Activated T-helper 1 cell treated with Interleukin-2 at 50 U/mL for 16 hours (primary cell): ENCODE data around the gene LRPPRC.
"Not testable (repeated sequence)": the region's sequence is repeated elsewhere in the genome, so short reads cannot be mapped to it uniquely, and the experiment has no call there.

Experiments used
- DNase-seq: peaks from one replicate; pipeline ENCODE4 v3.0.0-alpha.2; 2020; ENCODE audit warnings: low read depth

The LRPPRC gene

DNA sequence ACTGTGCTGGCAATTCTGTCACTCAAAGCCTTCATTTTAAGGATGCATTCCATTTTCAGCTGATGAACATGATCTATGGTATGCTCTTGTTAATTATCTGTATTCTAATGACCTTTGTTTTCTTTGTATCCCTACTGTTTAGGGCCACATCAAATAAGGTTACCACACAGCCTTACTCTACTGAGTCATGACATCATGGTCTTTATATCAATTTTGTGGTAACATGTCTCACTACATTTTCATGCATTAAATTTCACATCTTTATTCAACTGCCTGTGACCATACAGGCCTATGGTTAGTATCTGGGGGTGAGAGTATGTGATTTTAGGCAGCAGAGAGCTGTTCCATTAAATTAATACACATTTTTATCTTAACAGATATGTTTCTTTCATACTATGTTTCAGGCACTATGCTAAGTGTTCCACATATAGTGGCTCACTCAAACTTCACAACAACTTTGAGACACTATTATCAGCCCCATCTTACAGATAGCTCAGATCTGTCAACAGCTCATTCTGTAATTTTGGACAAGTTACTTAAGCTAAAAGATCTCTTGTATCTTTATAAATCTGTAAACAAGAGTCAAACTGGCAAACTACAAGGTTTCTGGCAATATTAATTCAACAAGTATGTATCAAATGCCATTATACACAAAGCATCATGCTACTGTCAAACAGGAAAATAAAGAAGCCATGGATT lies 18.0 kb downstream of the LRPPRC start:
- no peak for DNase-seq

DNA sequence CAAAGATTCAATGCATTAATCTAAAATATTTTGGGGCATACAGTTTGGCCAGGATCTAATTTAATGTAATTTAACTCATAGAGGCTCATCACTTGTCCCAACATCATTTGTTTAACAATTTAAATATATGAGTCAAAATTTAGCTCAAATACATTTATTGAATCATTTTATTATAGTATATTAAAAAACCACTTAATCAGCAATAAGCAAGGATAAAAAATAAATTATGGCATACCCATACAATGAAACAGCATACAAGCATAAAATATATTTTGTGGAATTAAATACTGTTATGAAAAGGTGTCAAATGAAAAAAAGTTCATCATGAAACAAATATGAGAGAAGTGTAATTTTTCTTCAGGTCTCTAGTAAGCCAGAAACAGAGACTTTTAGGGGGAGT lies 34.9 kb downstream of the LRPPRC start:
- no peak for DNase-seq

DNA sequence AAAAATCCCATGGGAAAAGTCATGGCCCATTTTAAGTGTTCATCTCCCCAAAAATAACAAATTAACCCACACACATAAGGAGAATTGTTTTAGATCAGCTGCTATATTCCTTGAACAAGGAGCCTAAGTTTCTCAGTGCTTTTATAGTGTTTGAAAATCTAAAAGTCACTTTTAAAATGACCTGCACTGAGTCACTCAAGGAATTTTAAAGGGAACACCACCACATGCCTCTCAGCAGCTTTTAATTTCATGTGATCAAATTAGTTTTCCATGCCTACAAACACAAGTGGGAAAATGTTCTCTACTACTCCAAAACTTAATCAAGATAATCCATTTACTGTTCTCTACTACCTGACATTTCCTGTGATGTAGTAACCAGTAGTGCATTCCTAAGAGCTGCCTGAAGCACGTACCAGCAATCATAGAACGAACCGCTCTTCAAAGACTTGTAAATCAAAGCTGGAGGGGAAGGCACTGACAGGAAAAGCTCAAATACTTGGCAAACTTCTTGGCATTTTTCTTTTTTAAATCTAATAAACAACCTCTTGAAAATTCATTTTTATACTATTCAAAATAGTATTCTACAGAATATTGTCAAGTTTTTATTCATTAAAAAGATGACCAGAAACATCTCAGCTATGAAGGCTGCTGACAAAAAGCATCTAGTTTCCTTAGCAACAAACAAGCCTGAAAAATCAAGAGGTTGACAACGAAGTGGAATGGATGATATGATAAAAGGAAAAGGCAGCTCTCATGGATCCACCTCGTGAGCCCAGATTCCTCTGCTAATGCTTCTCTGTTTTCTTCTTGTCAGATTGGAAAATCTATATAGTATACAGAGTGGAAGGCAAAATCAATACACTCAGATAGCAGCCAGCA lies 37.2 kb downstream of the LRPPRC start:
- no peak for DNase-seq

DNA sequence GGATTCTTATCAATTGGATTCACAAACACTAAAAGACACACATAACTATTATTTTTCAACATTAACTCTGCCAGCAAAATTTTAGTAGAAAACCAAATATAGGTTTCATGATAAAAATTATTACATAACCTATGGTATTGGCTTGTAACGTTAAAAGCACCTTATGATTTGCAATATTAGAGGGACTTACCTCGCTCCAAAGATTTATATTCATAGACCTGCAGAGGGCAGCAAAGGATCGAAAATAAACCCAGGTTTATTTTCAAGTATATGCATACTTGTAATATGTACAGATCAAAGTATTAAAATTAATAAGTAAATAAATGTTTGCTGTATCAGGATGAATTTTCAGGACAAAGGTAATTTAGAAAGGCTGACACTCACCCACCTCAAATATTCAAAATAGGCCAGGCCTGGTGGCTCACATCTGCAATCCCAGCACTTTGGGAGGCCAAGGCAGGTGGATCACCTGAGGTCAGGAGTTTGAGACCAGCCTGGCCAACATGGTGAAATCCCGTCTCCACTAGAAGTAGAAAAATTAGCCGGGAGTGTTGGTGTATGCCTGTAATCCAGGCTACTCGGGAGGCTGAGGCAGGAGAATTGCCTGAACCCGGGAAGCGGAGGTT lies 45.3 kb downstream of the LRPPRC start:
- no peak for DNase-seq

DNA sequence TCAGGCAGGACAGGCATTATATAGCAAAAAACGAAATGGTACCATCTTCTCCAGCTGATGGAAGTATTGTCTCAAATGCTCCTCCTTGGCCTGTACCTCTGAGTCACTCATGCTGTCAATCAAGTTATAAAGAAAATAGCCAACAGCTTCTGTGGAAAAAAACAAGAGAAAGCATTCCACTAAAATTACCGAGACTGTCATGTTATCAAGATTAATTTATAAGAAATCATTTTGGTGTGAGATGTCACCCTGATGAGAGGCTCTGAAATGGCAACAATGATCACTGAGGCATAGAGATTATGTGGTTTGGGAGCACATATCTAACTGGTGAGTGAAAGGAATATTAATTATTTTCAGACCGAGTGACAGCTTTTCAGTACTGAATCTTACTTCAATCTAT lies 47.4 kb downstream of the LRPPRC start:
- no peak for DNase-seq

DNA sequence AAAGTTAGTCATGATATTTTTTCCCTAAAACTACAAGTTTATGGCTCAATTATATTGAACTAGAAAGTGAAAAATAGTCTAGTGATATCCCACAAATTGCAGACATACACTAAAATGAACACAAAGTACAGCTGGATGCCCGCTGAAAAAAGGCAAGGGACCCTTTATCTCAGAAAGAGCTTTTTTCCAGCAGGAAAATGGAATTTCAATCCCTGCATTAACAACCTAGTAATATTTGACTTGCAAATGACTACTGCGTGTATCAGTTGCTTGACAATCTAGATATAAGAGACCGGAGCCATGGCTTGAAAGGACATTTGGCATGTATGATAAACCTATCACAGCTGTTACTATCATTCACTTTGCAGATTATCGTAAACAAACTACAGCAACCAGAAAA lies 49.1 kb downstream of the LRPPRC start:
- no peak for DNase-seq

DNA sequence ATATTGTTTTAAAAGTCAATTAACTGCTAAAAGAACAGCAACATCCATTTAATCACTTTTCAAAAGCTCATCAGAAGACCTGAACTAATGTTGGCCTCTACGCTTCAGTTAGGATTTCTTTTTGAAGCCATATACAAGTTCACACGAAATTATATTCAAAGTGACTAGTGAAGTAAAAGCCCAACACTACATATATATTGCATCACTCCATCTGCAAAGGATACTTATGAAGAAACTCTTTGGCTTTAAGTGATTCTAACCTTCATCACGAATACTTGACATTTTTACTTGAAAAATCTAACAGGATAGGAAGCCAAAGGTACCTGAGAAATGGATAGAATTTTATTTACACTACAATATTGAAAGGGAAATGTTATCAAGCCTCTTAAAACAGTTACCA lies 50.4 kb downstream of the LRPPRC start:
- DNase-seq: no peak

DNA sequence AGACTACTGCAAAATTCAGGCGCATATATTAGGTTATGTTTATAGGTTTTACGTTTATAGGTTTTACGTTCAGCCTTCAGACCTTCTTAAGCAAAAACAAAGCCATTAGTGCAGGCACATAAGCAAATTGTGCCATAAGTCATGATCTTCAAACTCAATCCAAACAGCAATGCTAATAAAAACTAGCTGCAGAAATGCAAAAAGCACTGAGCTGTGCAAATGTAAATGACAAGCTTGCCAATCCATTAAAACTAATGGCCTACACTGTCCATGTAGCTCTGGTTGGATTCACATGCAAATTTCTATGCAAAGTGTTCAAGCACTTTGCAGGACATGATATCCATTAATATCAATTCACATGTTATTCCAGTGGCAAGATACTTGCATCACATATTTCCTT lies 50.9 kb downstream of the LRPPRC start:
- no peak for DNase-seq

DNA sequence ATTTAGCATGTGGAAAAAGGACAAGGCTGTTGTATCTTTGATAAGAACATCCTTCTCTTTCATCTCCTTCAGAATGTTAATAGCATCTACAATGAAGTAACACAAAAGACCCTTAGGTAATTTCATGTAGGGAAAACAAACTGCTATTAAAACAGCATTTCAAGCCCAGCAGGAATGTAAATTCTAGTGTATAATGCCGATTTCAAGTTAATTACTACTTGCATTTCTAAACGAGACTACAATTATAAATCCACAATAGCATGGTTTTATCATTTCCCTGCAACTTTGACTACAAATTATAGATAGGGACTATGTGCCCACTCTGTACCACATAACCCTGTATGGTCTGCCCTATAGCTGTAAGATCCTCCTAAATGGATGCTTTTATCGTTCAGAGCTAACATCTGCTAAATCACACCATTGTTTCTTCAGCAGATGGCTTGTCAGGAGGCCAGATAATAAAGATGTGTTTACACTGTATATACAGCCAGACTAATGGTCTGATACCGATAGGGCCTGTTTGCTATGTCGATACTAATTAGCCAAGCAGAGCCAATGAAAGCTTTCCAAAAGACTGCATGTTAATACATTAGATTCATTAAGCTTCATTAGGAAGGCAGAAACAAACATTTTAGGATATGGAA lies 51.9 kb downstream of the LRPPRC start:
- no peak for DNase-seq

DNA sequence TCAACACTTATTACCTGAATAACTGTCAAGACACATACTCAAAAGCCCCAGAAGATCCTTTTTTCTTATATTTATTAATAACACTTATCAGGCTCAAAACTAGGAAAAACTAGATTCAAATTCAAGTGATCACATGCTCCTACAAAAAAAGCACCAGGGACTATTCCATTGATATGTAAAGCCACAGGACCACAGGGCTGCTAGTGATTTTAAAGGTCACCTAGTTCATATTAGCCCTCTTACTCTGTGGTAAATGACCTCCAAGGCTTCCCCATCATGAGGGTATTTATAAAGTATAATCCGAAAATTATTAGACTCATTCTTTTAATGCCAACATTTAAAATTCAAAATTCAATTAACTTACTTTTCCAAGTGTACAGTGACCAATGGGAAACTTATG lies 52.5 kb downstream of the LRPPRC start:
- no peak for DNase-seq

DNA sequence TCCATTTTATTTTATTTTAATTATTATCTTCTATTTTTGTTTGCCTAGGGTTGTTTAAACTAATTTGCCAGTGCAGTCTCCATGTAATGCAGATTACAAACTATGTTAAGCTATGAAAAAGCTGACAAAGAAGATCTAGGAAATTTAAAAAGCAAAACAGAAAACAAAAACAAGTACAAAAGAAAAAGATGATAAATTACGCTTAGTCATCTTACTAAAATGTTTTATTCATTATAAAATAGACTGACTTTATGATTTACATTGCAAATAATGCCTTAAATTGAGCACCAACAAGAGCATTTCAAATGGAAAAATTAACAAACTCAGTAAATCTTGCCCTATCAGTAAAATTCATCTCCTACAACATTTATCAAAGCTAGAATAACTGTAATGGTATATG lies 52.9 kb downstream of the LRPPRC start:
- DNase-seq: no peak

DNA sequence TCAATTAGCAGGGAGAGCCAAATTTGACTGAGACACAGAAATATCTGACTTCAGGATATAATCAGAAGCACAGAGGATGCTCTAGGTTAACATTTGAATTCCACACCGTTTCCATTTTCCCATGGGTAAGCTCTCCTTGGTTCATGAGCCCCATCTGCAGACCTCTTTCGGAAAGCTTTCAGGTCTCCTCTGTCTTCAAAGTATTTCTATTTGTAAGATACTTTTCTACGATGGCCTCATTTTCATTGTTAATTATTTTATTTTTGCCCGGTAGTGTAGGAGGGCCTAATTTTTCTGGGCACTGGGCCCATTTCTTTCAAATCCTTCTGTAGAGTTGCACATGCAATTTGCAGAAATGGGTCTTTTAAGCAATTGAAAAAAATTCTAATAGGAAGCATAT lies 53.8 kb downstream of the LRPPRC start:
- DNase-seq: no peak

DNA sequence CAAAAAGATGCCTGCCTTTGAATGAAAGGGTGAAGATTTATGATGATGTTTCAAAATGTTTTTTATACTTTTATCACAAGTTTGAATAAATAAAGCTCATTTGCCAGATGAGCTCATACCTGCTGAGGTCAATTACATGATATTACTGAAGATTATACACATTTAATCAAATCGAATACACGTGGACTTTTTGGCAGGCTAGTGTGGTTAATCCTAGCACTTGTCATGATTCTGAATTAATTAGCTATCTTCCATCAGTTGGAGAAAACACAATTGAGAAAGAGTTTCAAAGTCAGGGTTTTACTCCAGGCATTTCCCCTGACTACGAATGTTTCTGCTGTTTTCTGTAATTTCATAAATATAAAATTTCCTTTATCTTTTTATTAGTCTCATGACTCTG lies 54.4 kb downstream of the LRPPRC start:
- no peak for DNase-seq

DNA sequence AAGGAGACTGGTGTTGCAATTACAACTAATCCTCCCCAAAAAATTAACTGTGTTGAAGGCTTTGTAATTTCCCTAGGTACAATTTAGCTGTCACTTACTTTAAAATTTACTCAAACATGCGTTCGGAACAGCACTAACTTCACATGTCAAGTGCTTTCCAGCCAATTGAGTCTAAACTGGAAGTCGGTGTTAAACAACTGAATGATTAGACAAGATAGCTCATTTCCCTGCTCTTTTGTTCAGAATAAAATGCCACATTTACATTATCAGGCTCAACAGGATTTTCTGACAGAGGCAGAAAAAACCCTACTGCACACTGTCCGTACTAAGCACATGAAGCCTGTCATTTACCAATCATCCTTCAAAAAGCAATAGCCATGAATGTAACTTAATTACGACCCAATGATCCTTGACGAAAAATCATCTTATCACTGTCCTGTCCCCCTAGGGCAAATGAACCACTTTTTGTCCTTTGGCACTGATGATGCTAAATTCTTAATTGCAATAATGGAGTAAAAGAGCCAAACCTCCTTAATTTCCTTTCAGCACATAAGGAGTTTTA lies 56.0 kb downstream of the LRPPRC start:
- DNase-seq: no peak

DNA sequence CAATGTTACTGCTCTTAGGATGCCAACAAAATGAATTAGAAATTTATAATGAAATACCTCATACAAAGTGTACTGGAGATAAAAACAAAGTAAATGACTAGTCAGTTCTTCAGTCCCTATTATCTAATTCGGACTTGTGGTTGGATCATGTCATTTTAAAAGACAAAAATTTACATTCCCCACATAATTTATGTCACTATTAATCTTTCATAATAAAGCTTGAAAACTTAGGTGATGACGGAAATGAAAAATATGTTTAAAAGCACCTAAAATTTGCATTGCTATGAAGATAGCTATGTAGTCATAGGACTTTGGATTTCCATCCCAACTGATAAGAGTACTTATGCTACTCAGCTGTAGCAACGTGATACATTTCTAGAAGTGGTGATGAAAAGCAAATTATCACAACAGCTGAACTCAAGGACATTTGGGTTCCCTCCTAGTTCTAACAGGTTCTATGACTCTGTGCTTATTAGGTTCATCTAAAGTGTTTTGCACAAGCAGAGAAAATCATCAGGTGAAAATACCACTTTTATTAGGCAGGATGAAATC lies 58.4 kb downstream of the LRPPRC start:
- DNase-seq: no peak

DNA sequence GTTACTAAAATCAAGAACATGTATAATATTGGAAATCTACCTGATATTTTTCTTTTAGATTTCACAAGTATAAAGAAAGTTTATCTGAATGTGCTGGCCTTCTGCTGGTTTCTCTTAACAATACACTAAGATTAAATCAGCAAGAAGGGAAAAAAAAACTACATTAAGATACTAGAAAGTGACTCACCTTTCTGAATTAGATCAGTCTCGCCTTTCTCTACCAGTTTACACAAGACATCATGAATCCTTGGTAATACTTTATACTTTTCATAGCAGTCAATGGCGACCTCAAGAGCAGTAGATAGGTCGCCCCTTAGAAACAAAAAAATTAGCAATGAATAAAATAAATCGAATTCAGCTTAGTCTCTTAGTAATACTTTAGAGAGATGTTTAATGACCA lies 61.2 kb downstream of the LRPPRC start:
- DNase-seq: no peak

DNA sequence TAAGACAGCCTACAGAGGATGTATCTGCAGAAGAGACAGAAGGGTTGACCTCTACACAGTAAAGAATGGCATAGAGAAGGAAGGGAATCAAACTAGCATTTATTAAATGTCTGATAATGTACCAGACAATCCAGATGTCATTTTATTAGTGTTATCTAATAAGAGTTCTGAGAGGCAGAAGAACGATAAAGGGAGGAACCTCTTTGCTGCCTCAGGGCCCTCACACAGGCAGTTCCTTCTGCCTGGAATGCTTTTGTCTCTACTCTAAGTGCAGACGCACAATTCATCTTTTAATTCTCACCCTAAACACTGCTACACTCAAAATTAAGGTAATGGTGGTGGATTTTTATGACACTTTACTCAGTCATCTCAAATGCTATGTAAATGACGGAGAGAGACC lies 64.5 kb downstream of the LRPPRC start:
- DNase-seq: no peak

DNA sequence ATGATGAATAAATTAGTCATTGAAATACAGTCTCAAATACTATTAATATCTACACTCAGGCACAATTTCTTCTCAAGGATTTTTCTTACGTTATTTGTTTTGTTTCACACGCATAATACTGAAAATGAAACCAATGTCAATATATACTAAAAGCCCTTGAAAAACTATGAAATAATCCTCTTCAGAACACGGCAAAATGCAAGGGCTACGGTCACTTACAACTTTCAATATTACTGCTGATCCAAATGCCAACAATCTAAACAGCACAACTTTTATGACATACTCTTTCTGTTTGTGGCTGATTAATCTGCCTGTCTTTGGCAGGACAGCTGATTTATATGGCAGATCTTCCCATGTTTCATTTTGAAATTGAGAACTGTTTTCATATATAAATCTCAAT lies 68.3 kb downstream of the LRPPRC start:
- DNase-seq: no peak

DNA sequence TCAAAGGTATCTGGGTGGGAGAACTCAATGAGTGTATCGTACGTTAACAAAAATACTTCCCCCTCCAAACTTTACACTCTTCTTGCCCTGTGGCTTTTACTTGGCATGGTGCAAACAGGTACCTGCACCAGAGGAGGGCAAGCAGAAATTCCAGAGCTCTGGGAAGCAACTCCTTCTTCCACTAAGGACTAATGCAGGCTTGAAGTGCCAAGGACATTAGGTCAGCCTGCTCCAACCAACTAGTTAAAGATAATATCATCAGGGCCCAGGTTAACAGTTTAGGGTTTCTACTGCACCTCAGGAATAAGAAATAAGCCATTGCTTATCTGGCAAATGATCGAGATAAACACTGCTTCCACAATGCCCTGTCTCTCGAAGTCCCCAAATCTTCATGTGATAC lies 70.4 kb downstream of the LRPPRC start:
- no peak for DNase-seq

DNA sequence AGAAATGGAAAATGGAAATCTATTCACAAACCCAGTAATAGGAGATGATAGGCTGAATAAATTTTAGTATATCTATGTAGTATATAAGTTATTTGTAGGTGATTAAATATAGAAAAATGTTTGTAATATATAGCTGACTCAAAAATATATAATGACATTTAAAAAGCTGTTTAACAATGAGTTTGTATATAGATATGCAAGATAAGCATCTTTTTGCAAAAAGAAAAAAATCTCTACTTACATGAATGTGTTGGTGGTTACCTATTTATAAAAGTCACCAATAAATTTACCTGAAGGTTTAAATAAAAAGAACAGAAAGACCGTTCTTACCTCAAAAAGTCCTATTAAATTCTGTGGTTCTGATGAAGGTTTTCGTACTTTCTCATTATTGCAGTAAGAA lies 71.3 kb downstream of the LRPPRC start:
- DNase-seq: no peak

DNA sequence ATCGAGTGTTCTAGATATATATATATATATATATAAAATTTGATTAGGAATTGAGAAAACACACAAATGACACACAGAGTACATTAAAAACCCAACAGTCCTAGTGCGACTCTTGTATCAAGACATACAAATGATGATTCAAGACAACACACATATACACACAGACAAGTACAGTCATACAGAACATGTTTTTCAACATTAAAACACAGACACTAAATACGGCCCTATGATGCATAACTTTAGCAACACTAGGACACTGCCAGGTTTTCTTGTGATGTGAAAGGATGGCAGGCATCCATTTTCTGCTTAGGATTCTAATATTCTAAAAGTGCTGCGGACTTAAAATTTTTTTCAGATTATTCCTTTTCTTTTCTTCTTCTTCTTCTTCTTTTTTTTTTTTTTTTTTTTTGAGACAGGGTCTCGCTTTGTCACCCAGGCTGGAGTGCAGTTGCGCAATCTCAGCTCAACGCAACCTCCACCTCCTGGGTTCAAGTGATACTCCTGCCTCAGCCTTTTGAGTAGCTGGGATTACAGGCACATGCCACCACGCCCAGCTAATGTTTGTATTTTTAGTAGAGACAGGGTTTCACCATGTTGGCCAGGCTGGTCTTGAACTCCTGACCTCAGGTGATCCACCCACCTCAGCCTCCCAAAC lies 84.5 kb downstream of the LRPPRC start:
- not testable (repeated sequence) for DNase-seq
